Lower leg skin (tissue), 4 donors: ENCODE measurements around the gene GSTT4. TPM values are rescaled to one million over a fixed set of nuclear protein-coding genes. Genes with fewer than 3 reads are reported as not detected.
"Not testable (repeated sequence)": the region's sequence is repeated elsewhere in the genome, so short reads cannot be mapped to it uniquely, and the experiment has no call there.

Experiments used
- DNase-seq, 2 donors: peaks; one replicate each; pipeline ENCODE4 v3.0.0-alpha.2; 2019; ENCODE audit warnings: low spot score in 2 of 2
- H3K4me3 ChIP-seq: fragments of 200-600 bp; sonication (generic); 2 replicates; pipeline ENCODE4 v1.5.1; 2017; ENCODE audit warnings: mild to moderate bottlenecking, low read depth; ENCODE audit not compliant: poor library complexity, severe bottlenecking
- WGBS, 2 donors: methylation state at CpG; one replicate each; pipeline ENCODE4 v1.1.5; 2018; 5-methylcytosine and 5-hydroxymethylcytosine counted together
- intact Hi-C: fragments of 100-400 bp; cut with DNase I; formaldehyde crosslinking; loops from one replicate; pipeline ENCODE4 v1.15.0; 2023; ENCODE audit warnings: low total_unique reads
- total RNA-seq, 4 donors: library from RNA; depleted of rRNA; stranded (reverse); fragments of >200 nt; gene quantifications; one replicate each; pipeline ENCODE4 v1.1.0, GENCODE V29; 2016

GSTT4 gene
- total RNA-seq, 4 donors from 2014 or later = not detected

DNA sequence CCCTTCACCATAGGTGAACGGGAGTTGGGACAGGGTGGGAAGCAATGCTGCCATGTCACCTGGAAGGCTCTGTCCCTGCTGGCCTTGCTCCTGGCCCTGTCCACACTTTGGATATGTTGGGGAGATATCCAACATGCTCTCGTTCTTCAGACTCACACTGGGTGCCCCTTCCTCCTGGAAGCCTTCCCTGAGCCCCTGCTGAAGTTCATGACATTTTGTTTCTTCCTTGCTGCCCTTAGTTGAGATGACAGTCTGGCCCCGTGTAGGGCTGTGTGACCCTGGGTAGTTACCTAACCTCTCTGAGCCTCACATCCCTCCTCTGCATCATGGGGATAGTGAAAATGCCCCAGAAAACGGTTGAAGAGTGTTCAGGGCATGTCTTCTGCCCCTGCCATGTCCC, 51.8 kb downstream of the GSTT4 start:
- DNase-seq = peak in 1 of 2 donors; percentile 54
- intact Hi-C loops, H3K4me3 ChIP-seq: not testable (repeated sequence)
- 64 to 68% methylated on average over 4 of the region's 4 CpGs for WGBS, 2 donors

DNA sequence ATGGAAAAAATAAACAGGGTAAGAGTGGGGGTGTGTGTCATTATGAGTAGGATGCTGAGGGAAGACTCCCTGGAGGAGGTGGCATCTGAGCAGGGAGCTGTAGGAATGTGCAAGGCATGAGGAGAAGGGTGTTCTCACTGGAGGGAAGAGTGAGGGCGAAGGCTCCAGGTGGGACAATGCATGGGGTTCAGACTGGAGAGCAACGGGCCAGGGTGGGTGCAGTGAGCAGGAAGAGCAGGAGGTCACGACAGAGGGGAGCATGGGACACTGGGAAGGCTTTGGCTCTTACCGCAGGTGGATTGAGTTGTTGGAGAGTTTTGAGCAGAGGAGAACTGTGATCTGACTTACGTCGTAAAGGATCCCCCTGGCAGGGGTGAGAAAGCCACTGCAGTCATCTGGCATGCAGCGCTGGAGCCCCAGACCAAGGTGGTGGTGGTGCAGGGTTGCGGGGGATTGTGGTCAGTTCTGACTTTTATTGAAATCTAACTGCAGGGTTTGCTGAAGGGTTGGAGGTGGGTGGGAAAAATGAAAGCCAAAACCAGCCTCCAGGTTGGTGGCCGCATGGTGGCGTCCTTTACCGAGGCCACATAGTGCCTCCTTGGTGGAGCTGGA, 52.4 kb downstream of the GSTT4 start:
- intact Hi-C loops, H3K4me3 ChIP-seq: not testable (repeated sequence)
- DNase-seq = peak in 1 of 2 donors; percentile 75
- WGBS, 2 donors = 71 to 73% methylated on average over 11 of the region's 11 CpGs

- intact Hi-C loops, H3K4me3 ChIP-seq: not testable (repeated sequence)
- WGBS, 2 donors = 51 to 55% methylated on average over 2 of the region's 2 CpGs
- DNase-seq = peak in 1 of 2 donors; percentile 68
Measured at GRCh38 chr22:23951383-23951782, 53.9 kb downstream of the GSTT4 start.

- H3K4me3 ChIP-seq, DNase-seq, intact Hi-C loops: not testable (repeated sequence)
- 79 to 84% methylated on average over 18 of the region's 18 CpGs for WGBS, 2 donors
Measured at GRCh38 chr22:23949764-23950163, 55.5 kb downstream of the GSTT4 start.

Other genes starting within 250 kb of the GSTT4 start
- gene C22orf15, start 242.5 kb downstream of the GSTT4 start, total RNA-seq = not detected
- 10 to 100 TPM in 2 of 4 donors, 1 to 10 TPM in 2; 3.8 to 28.3 (median 11.4) TPM for gene CHCHD10, start 237.5 kb downstream of the GSTT4 start, total RNA-seq
- gene MMP11, start 232.6 kb downstream of the GSTT4 start, total RNA-seq = 1 to 10 TPM in 3 of 4 donors, under 1 TPM in 1; 0.51 to 2.7 (median 1.9) TPM
- 10 to 100 TPM; 52.2 to 61.6 (median 55.2) TPM for gene SMARCB1, start 218.5 kb downstream of the GSTT4 start, total RNA-seq
- gene DERL3, start 166.4 kb downstream of the GSTT4 start, total RNA-seq = under 1 TPM; 0.21 to 0.49 (median 0.33) TPM
- 10 to 100 TPM in 1 of 4 donors, 1 to 10 TPM in 3; 5.0 to 11.1 (median 8.6) TPM for gene SLC2A11, start 147.6 kb downstream of the GSTT4 start, total RNA-seq
- gene MIF, start 111.1 kb downstream of the GSTT4 start, total RNA-seq = 100 to 1,000 TPM; 156 to 362 (median 318) TPM
- 10 to 100 TPM in 2 of 4 donors, 1 to 10 TPM in 1, not detected in 1; 2.4 to 14.3 (median 11.6) TPM for gene GSTT2B, start 44.3 kb downstream of the GSTT4 start, total RNA-seq
- gene DDTL, start 38.6 kb downstream of the GSTT4 start, total RNA-seq = 1 to 10 TPM in 2 of 4 donors, not detected in 2; 2.7 to 3.1 TPM
- gene DDT, start 31.0 kb downstream of the GSTT4 start, total RNA-seq = 100 to 1,000 TPM in 3 of 4 donors, 10 to 100 TPM in 1; 97.0 to 133 (median 118) TPM
- gene GSTT2, start 25.3 kb downstream of the GSTT4 start, total RNA-seq = 1 to 10 TPM in 1 of 4 donors, under 1 TPM in 1, not detected in 2; 0.88 to 1.4 TPM
- gene CABIN1, start 5.9 kb upstream of the GSTT4 start, total RNA-seq = 10 to 100 TPM; 16.9 to 43.0 (median 32.9) TPM
- 10 to 100 TPM; 18.3 to 74.3 (median 27.0) TPM for gene SUSD2, start 176.0 kb upstream of the GSTT4 start, total RNA-seq
- gene GGT5, start 239.6 kb upstream of the GSTT4 start, total RNA-seq = 10 to 100 TPM in 3 of 4 donors, 1 to 10 TPM in 1; 9.7 to 54.4 (median 15.3) TPM